DMS 273 treated with DMSO at 0.1 percent for 48 hours (cell line): ENCODE data around the gene NPEPPS.
"Not testable (repeated sequence)": the region's sequence is repeated elsewhere in the genome, so short reads cannot be mapped to it uniquely, and the experiment has no call there.

Experiments
- DNase-seq: peaks from one replicate; lab custom pipeline; 2025; lab: John Stamatoyannopoulos, UW

NPEPPS gene

GRCh38 chr17:47530557-47531232, at the start of gene NPEPPS:
NPEPPS (plus strand) TSS chr17:47531108; CDS start chr17:47531301, 193 bp downstream.
- DNase-seq, result peak; percentile 51

GRCh38 chr17:47491841-47492212, 39.1 kb upstream of the NPEPPS start:
- not testable (repeated sequence) for DNase-seq

DNA sequence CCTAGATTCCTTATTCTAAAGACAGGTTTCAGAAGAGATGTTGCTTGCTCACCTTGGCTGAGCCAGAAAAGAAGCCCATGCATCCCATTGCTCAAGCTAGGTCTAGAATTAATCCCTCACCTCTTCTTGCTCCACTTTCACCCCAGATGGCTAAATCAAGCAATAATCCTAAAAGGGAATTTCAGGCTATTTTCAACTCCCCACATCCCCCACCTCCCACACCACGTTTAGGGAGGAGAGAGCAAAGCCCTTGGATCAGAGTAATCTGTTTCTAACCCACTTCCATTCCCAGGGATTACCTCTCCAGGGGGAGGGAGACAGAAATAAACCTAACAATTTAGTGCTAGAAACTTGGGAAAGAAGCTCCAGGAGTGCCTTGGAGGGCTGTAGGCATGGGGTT, 31.8 kb upstream of the NPEPPS start:
- not testable (repeated sequence) for DNase-seq

- DNase-seq, result not testable (repeated sequence)
These were observed 31.4 kb upstream of the NPEPPS start for GRCh38 chr17:47499494-47499893.

DNA sequence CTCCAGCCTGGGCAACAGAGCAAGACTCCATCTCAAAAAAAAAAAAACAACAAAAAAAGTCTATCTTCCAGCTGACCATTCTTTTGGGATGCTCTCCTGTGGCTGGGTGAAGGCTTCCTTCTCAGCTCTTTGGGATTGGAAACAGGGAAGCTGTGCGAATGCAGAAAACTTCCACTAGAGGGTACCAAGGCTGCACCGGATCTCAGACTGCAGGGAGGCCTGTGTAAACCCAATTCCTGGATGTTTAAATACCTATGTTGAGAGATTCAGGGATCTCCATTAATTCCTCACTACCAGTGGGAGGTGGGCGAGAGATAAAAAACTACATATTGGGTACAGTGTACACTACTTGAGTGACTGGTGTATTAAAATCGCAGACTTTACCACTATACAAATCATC, 30.3 kb upstream of the NPEPPS start:
- not testable (repeated sequence) for DNase-seq

DNA sequence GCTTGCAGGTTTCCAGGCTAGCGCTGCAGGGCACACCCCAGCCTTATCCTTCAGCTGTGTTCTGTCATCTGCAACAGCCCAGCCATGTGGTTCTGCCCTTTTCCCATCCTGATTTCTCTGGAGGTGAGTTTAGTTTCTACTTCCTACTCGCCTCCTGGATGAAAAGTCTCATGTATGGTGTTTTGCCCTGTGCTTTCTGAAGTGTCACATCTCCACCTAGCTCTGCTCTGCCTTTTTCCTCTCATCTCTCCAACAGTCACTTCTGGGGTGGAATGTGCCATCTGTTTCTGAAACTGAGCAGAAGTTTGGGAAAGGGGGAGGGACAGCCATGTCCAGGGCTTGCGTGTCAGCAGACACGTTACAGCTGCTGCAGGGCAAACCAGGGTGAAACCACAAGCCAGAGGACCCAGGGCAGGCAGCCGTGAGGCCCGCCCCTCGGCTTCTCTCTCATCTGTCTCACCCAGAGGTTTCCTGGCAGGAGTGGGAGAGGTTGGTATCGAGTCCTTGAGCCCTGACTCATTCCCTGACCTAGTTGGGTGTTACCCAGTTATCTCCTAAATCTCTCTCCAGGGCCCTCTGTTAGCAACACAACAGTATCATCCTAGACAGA, 28.7 kb upstream of the NPEPPS start:
- peak; percentile 70 for DNase-seq

DNA sequence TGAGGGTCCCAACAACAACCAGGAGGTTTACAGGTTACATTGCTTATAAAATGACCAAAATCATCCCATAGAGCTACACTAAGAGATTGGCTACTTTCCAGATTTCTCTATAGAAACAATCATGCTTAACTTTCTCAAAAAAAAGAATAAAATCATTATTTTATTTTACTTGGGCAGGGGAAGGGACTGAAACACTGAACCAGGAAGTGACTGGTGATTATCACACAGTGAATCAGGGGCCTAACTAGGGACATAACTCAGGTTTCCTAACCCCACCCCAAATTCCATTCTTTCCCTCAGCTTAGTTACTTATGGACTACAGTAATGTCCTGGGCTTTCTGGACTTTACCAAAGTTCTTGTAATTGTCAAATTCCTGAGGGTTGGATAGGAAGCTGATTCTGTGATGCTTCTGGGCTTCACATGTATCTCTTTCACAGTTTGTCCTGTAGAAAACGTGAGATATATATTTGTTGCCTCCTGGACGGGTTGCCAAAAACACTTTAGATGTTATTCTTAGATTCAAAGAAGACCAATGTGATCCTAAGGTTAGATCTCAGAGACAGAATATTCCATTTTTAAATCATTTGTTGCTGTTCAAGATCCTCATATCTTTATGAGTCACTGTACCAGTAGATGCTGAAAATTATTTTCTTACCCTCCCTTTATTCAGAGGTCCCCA, 28.0 kb upstream of the NPEPPS start:
- DNase-seq, result not testable (repeated sequence)

GRCh38 chr17:47511701-47512146, 19.2 kb upstream of the NPEPPS start:
- not testable (repeated sequence) for DNase-seq

DNA sequence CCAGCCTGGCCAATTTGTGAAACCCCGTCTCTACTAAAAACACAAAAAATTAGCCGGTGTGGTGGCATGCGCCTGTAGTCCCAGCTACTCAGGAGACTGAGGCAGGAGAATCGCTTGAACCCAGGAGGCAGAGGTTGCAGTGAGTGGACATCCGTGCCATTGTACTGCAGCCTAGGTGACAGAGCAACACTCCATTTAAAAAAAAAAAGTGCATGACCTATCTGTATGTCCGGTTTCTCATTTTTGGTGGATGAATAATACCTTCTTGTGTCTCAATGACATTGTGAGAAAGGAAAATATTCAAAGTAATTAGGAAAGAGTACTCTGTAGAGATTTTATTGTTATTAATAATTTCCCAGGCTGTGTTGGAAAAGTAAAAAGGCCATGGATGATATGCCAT, 17.6 kb upstream of the NPEPPS start:
- DNase-seq, result not testable (repeated sequence)

DNA sequence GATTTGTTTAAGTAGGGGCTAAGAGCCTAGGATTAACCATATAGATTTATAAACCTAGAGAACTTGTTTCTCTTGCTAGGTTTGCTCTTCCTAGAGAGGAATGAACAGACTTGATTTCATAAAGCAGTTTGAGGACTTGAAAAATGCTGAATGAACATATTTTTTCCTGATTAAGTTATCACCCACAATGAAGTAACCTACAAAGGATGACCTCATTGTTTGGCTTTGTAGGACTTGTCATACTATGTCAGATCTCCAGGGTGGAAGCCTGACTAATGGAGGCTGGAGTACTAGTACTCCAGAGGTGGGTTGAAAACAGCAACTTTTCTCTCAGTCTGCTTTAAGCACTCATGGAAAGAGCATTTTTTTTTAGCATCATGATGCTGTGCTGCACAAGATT, 12.0 kb upstream of the NPEPPS start:
- not testable (repeated sequence) for DNase-seq

GRCh38 chr17:47519365-47519764, 11.5 kb upstream of the NPEPPS start:
- DNase-seq, result not testable (repeated sequence)

DNA sequence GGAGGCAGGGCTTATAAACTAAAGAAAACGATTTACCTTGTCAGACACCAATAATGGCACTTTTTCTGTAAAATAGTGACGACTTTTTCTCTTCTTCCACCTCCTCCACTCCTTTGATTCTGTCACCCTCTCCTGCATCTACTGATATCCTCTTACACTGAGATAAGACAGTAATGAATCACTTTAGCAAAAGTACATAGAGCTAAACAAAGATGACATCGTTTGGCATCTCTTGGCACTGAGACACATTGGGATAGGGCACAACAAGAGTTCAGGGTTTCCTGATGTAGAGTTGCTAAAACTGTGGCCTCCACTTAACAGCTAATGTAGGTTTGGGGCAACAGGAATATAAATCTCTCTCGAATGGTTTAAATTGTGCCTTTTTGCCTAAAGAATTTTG, 10.6 kb upstream of the NPEPPS start:
- not testable (repeated sequence) for DNase-seq

DNA sequence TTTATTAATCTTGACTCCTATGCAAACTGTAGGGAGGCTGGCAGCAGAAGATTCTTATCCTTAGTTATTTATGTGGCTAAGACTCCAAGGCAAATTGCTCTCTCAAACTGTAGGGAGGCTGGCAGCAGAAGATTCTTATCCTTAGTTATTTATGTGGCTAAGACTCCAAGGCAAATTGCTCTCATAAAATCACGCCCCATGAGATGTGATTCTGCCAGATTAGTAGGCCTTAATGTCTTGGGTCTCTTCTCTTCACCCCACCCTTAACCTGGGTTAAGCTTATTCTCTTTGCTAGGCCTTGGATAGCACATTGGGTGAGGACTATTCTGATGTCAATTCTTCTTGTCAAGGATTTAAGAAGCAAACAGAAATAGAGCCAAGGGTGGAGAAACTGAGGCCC, 9.5 kb upstream of the NPEPPS start:
- not testable (repeated sequence) for DNase-seq

DNA sequence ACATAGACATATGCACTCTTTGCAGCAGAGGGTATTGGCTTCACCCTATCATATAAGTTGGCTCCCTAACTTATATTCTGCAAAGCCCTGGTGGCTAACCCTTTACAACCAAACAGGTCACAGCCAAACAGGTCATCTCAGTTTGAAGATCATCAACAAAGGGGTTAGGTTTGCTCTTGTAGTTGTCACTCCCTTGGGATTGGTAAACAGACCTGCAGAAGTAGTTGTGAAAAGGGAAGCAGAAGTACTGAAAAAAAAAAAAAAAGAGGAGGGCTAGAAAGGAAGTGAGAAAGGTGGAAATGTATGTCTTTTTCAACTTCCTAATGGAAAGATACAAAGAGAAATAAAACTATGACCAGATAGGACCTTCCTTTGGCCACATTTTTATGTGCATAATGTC, 8.6 kb upstream of the NPEPPS start:
- not testable (repeated sequence) for DNase-seq

DNA sequence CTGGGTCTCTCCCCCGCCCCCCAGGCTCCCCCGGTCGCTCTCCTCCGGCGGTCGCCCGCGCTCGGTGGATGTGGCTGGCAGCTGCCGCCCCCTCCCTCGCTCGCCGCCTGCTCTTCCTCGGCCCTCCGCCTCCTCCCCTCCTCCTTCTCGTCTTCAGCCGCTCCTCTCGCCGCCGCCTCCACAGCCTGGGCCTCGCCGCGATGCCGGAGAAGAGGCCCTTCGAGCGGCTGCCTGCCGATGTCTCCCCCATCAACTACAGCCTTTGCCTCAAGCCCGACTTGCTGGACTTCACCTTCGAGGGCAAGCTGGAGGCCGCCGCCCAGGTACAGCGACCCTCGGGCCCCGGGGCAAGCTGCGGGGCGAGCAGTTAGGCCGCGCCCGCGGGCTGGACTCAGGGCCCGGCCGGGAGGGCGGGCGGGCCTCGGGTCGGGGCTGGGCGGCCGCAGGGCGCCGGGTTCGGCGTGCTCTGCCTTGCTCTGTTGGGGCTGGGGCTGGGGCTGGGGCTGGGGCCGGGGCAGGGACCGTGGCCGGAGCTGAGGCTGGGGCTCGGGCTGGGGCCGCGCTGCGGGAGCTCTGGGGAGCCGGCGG, 419 bp downstream of the NPEPPS start:
- DNase-seq, result not testable (repeated sequence)

GRCh38 chr17:47539085-47539484, 8.2 kb downstream of the NPEPPS start:
- not testable (repeated sequence) for DNase-seq

GRCh38 chr17:47541676-47542075, 10.8 kb downstream of the NPEPPS start:
- DNase-seq, result not testable (repeated sequence)

- not testable (repeated sequence) for DNase-seq
These were observed 13.4 kb downstream of the NPEPPS start for GRCh38 chr17:47544327-47544726.

DNA sequence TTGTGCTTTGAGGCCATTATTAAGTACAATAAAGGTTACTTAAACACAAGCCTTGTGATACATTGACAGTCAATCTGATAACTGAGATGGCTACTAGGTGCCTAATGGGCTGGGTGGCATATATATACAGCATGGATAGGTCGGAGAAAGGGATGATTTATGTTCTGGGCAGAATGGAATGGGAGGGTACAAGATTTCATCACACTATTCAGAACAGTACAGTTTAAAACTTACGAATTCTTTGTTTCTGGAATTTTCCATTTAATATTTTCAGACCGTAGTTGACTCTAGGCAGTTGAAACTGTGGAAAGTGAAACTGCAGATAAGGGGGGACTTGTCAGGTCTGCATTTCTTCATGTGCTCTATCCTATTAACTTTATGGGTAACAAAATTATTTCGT, 23.8 kb downstream of the NPEPPS start:
- DNase-seq, result not testable (repeated sequence)

DNA sequence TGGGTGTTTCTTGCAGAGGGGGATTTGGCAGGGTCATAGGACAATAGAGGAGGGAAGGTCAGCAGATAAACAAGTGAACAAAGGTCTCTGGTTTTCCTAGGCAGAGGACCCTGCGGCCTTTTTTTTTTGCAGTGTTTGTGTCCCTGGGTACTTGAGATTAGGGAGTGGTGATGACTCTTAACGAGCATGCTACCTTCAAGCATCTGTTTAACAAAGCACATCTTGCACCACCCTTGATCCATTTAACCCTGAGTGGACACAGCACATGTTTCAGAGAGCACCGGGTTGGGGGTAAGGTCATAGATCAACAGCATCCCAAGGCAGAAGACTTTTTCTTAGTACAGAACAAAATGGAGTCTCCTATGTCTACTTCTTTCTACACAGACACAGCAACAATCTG, 25.2 kb downstream of the NPEPPS start:
- DNase-seq, result not testable (repeated sequence)

- not testable (repeated sequence) for DNase-seq
These were observed 29.7 kb downstream of the NPEPPS start for GRCh38 chr17:47560517-47561043.

GRCh38 chr17:47561698-47562405, 30.9 kb downstream of the NPEPPS start:
- not testable (repeated sequence) for DNase-seq
